ENCODE data around the gene TNRC6A.

GRCh38 chr16:24773771-24774427 is 44.4 kb downstream of the TNRC6A start:
- TF ChIP-seq CTCF (IDR thresholded peaks at IDR 0.05) (no peak), POLR2A (IDR thresholded peaks at IDR 0.05) (no peak)

Measured in breast epithelium (tissue), 3 donors.